ENCODE results near the gene PTPN12.
A peak's percentile ranks its signal among the peaks of the same experiment; 100 is the strongest.

The PTPN12 gene

DNA sequence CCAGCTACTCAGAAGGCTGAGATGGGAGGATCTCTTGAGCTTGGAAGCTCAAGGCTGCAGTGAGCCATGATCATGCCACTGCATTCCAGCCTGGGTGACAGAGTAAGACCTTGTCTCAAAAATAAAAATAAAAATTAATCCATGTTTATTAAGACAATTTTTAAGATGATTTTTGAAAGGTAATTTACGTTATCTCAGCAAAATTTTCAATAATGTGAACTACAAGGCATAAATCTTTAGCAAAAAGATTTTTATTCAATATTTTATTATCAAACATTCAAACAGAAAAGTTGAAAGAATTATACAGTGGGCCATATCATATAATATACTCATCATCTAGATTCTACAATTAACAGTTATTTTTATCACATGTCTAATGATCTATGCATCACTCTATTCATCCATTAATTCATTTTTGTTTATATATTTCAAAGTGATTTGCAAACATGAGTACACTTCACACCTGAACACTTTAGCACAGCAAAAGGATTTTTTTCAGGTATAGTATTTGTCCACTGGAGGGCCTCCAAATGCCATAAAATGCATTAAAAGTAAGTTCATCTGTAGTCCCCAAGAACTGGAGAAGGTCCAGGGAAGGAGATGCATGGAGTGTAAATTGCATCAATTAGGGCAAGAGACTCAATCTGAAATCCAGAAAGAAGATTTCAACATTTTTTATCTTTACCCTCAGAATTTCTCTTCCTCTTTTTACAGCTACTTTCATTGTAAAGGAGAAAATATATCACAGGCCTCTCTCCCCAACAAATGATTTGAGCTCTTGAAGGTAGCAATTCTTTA, 120.5 kb downstream of the PTPN12 start:
- Mint-ChIP-seq H3K36me3 (no peaks in the 10 kb centered on the region), H3K9me3 (no peaks in the 10 kb centered on the region), H3K4me3 (no peak overlapping the region), H3K4me1 (no peaks in the 10 kb centered on the region), H3K27ac (no peak overlapping the region)
- peak; percentile 60 for ATAC-seq
- DNase-seq (ENCODE audit: low spot score in 2 of 2), result no peak

DNA sequence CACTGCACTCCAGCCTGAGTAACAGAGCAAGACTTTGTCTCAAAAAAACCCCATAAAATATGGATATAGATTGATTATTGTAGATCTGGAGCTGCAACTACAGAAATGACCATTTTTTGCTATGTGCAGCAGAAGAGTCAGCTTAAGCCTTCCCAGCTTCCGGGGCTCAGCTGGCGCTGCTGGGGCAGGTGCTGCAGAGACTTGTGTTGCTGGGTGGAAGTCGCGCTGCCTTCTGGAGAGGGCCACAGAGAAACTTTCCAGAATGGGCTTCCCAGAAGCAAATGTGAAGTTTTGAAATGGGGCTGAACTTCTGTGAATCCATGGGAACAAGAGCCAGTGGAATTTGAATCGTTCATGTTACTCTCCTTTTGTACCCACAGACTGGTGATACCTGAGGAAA, 121.8 kb downstream of the PTPN12 start:
- Mint-ChIP-seq H3K27ac (no peak overlapping the region), H3K36me3 (no peaks in the 10 kb centered on the region), H3K9me3 (no peaks in the 10 kb centered on the region), H3K4me1 (no peaks in the 10 kb centered on the region), H3K4me3 (no peak overlapping the region)
- no peak for DNase-seq (ENCODE audit: low spot score in 2 of 2)
- no peak for ATAC-seq

DNA sequence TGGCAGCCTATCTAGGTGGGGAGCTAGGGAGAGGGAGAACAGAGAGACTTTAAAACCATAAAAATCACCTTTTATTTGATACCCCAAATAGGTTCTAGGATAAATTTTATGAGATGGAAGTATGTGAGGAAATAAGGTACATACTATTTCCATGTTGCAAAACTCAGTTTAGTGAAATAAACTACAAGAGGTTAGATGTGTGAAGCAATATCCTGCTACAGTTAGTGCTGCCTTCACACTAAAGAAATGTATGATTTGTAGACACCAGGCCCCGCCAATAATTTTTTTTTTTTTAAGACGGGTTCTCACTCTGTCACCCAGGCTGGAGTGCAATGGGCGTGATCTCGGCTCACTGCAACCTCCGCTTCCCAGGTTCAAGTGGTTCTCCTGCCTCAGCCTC, 124.7 kb downstream of the PTPN12 start:
- H3K4me1 Mint-ChIP-seq, result no peaks in the 10 kb centered on the region
- DNase-seq (ENCODE audit: low spot score in 2 of 2) (no peak), ATAC-seq (no peak)
- no peak overlapping the region for H3K27ac Mint-ChIP-seq
- no peak overlapping the region for H3K4me3 Mint-ChIP-seq
- H3K9me3 Mint-ChIP-seq, result no peaks in the 10 kb centered on the region
- H3K36me3 Mint-ChIP-seq, result no peaks in the 10 kb centered on the region

DNA sequence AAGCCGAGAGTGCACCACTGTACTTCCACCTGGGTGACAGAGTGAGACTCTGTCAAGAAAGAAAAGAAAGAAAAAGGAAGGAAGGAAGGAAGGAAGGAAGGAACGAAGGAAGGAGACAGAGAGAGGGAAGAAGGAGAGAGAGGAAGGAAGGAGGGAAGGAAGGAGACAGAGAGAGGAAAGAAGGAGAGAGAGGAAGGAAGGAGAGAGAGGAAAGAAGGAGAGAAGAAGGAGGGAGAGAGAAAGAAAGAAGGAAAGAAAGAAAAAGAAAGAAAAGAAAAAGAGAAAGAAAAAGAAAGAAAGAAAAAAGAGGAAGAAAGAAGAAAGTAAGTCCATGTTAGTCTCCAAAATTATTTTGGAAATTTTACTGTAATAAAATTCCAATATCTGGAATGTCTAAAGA, 125.8 kb downstream of the PTPN12 start:
- no peaks in the 10 kb centered on the region for H3K36me3 Mint-ChIP-seq
- no peaks in the 10 kb centered on the region for H3K9me3 Mint-ChIP-seq
- H3K4me1 Mint-ChIP-seq, result no peaks in the 10 kb centered on the region
- DNase-seq (ENCODE audit: low spot score in 2 of 2) (no peak), ATAC-seq (no peak)
- H3K4me3 Mint-ChIP-seq, result no peak overlapping the region
- H3K27ac Mint-ChIP-seq, result no peak overlapping the region

DNA sequence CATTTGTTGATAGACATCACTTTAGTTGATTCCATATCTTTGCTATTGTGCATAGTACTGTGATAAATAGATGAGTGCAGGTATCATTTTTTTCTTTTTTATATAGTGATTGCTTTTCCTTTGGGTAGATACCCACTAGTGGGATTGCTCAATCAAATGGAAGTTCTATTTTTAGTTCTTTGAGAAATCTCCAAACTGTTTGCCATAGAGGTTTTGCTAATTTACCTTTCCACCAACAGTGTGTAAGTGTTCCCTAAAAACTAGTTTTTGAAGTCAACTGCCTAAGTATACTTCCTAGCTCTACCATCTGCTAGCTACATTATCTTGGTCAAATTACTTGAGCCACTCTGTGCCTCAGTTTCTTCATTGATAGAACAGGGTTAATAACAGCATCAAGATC, 127.6 kb downstream of the PTPN12 start:
- Mint-ChIP-seq H3K4me1 (no peaks in the 10 kb centered on the region), H3K4me3 (no peak overlapping the region), H3K9me3 (no peaks in the 10 kb centered on the region), H3K36me3 (no peaks in the 10 kb centered on the region), H3K27ac (no peak overlapping the region)
- DNase-seq (ENCODE audit: low spot score in 2 of 2), result no peak
- ATAC-seq, result no peak

DNA sequence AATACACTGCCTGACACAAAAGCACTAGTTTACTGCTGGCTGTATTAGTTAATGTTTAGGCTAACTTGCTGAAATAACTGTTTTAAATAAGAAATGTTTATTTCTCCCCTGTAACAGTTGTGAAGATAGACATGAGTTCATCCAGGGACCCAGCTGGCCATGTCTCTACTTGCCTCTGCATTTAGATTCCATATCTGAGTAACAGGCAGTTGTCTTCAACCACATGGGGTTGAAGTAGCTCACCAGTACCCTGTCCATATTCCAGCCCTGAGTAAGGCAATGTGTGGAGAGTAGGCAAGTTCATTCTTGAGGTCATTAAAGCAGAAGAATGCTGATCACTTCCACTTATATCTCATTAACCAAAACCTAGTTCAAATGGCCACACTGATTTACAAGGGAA, 128.1 kb downstream of the PTPN12 start:
- Mint-ChIP-seq H3K4me3 (no peak overlapping the region), H3K36me3 (no peaks in the 10 kb centered on the region), H3K4me1 (no peaks in the 10 kb centered on the region), H3K27ac (no peak overlapping the region), H3K9me3 (no peaks in the 10 kb centered on the region)
- ATAC-seq (no peak), DNase-seq (ENCODE audit: low spot score in 2 of 2) (no peak)

DNA sequence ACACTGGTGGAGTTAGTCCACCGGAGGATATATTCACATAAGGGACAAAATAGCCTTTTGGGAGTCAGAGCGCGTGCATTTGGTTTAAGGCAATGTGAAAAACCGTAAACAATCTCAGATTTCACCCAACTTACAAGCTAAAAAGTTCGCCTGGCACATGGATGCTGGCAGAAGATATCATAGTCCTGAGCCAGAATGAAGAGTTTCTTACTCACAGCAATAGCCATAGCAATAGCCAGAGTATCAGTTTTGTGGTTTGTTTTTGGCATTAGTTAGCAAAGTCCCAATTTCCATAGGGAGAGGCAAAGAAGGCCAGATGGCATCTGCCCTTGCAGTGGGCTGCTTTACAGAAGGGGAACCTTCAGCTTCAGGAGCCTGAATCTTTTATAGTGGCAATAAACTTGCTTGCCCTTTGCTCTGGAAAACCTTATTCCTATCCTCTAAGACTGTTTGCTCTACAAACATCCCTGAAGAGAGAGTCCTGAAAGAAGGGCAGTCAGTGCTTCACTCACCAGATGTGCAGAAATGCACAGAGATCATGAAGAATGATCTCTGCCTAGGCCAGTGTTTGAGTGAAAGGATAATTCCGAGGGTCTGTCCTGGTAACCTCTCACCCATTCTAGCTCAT, 130.5 kb downstream of the PTPN12 start:
- no peaks in the 10 kb centered on the region for H3K4me1 Mint-ChIP-seq
- H3K36me3 Mint-ChIP-seq, result no peaks in the 10 kb centered on the region
- H3K9me3 Mint-ChIP-seq, result no peaks in the 10 kb centered on the region
- ATAC-seq (no peak), DNase-seq (ENCODE audit: low spot score in 2 of 2) (no peak)
- H3K27ac Mint-ChIP-seq, result no peak overlapping the region
- H3K4me3 Mint-ChIP-seq, result no peak overlapping the region

DNA sequence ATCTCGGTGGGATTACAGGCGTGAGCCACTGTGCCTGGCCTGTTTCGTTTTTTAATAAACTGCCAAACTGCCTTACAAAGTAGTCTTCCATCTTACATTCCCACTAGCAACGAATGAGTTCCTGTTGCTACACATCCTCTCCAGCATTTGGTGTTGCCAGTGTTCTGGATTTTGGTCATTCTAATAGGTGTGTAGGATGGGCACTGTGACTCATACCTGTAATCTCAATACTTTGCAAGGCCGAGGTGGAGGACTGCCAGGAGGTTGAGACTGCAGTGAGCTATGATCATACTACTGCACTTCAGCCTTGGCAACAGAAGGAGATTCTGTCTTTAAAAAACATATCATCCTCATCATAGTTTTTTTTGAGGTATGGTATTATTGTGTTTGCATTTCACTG, 137.8 kb downstream of the PTPN12 start:
- ATAC-seq, result peak; percentile 94
- Mint-ChIP-seq H3K9me3 (no peaks in the 10 kb centered on the region), H3K36me3 (no peaks in the 10 kb centered on the region), H3K4me1 (no peaks in the 10 kb centered on the region), H3K27ac (no peak overlapping the region), H3K4me3 (no peak overlapping the region)
- no peak for DNase-seq (ENCODE audit: low spot score in 2 of 2)

DNA sequence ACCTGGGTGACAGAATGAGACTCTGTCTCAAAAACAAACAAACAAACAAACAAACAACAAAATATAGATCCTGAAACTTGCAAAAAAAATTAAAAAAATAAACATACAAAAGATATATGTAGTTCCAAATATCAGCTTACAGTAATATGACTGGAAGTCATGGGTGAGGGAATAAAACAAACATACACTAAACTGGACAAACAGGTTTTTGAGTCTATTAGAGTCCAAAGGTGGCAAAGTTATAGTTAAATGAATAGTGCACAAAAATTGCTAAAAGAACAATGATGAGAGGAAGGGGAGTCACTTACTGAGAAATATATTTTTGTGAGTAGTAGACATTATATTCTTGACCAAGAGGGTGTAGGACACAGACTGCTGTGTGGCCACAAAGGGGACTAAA, 142.5 kb downstream of the PTPN12 start:
- ATAC-seq, result no peak
- DNase-seq (ENCODE audit: low spot score in 2 of 2), result no peak
- Mint-ChIP-seq H3K4me1 (no peaks in the 10 kb centered on the region), H3K4me3 (no peak overlapping the region), H3K27ac (no peak overlapping the region), H3K9me3 (no peaks in the 10 kb centered on the region), H3K36me3 (peaks cover 5% of the 10 kb centered on the region)

DNA sequence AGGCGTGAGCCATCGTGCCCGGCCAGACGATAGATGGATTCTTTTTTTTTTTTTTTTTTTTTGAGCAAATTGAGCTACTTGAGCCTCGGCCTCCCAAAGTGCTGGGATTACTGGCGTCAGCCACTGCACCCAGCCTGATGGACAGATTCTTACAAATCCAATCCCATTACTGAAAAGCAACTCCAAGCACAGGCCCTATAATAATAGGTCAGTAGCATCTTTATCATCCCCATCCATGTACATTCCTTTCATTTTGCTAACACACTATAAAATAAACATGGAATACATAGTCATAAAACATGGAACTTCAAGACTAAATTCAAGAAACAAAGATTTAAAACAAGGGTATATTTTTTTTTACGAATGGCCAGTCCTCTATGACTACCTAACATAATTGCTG, 143.2 kb downstream of the PTPN12 start:
- H3K4me1 Mint-ChIP-seq, result no peaks in the 10 kb centered on the region
- ATAC-seq, result no peak
- no peaks in the 10 kb centered on the region for H3K9me3 Mint-ChIP-seq

DNA sequence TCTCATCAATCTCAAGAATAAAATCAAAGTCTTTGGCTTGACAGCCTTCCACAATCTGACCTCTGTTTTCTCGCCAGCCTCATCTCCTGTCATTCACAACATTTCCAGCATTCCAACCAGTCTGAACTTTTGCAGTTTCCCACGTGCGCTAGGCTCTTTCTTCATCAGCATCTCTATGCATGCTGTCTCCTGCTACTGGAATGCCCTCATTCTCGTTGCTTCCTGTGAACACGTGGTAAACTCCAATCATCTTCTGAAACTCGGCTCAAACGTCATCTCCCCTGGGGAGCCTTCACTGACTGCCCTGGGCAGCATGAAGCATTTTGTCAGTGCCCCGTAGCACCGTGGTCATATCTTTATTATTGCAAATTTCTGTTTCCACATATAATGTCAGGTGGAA, 146.9 kb downstream of the PTPN12 start:
- peaks cover 12% of the 10 kb centered on the region for H3K36me3 Mint-ChIP-seq
- no peak overlapping the region for H3K4me3 Mint-ChIP-seq
- H3K27ac Mint-ChIP-seq, result no peak overlapping the region
- H3K4me1 Mint-ChIP-seq, result peaks cover 21% of the 10 kb centered on the region
- DNase-seq (ENCODE audit: low spot score in 2 of 2) (no peak), ATAC-seq (no peak)
- H3K9me3 Mint-ChIP-seq, result no peaks in the 10 kb centered on the region

More for the DNA sequence above, 143.2 kb downstream of the PTPN12 start:
- Mint-ChIP-seq H3K36me3 (peaks cover 5% of the 10 kb centered on the region), H3K27ac (no peak overlapping the region), H3K4me3 (no peak overlapping the region)
- DNase-seq (ENCODE audit: low spot score in 2 of 2), result no peak

DNA sequence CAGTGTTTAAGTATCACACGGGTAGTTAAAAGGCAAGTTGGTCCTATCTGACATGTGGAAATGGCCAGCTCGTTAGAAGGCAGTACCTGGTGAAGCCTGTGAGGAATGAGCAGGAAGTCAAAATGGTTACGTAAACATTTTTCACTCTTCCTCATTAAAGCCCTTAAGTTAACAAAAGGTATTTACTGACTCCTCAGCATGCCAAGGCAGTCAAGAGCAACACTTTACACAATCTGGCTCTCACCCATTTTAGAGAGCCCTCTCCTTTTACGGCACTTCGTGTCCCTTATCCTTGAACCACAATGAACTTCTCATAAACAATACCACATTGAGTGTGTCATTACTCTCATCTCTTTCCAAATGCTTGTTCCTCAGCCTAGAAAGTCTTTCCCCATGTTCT, 148.1 kb downstream of the PTPN12 start:
- DNase-seq (ENCODE audit: low spot score in 2 of 2) (no peak), ATAC-seq (no peak)
- no peak overlapping the region for H3K4me3 Mint-ChIP-seq
- peaks cover 21% of the 10 kb centered on the region for H3K4me1 Mint-ChIP-seq
- H3K9me3 Mint-ChIP-seq, result no peaks in the 10 kb centered on the region
- no peak overlapping the region for H3K27ac Mint-ChIP-seq
- H3K36me3 Mint-ChIP-seq, result peaks cover 19% of the 10 kb centered on the region

DNA sequence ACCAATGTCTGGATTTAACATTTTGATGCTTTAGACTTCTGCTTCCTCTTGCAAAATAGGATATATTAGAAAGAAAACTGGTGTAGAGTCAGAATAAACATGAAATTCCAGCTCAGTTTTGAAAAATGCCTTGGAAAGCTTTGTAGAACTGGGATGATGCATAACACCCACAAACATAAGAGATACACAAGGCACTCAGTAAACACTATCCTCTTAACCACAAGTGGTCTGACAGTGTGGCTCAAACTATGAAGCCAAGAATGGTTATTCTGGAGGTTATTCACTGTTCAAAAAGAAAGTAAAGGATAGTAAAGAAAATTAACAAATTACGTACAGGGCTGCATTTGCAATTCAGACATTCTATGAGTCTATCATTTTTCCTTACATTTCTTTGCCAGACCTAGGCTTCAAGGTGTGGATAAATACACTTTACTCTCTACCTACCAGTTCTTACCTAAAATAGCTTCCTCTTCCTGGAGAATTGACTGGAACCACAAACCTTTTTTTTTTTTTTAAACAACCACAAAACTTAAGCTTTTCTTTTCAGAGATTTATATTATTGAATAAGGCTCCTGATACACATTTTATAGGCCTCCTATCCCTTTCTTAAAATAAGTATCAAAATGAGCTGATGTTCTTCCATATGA, 150.1 kb downstream of the PTPN12 start:
- peak overlapping the region; percentile 8 for H3K27ac Mint-ChIP-seq

DNA sequence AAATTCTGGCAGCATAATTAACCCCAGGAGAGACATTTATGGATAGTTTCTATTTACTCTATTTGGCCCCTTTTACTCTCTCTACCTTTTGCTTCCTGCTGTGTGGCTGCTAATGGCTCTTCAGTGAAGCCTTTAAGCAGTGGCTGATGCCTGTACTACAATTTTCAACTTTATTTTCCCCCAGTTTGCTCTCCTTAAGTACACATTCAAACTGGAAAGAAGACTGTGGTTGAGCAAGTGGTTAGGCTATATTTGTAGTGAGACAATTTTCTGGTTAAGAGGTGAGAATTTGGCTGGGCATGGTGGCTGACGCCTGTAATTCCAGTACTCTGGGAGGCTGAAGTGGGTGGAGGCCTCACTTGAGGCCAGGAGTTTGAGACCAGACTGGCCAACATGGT, 150.7 kb downstream of the PTPN12 start:
- peaks cover 19% of the 10 kb centered on the region for H3K36me3 Mint-ChIP-seq
- no peak overlapping the region for H3K4me3 Mint-ChIP-seq
- DNase-seq (ENCODE audit: low spot score in 2 of 2) (peak in 1 of 2 donors; percentile 76), ATAC-seq (peak; percentile 91)
- no peaks in the 10 kb centered on the region for H3K9me3 Mint-ChIP-seq
- peak overlapping the region; percentile 8 for H3K27ac Mint-ChIP-seq
- H3K4me1 Mint-ChIP-seq, result peaks cover 21% of the 10 kb centered on the region

More for the DNA sequence above, 150.1 kb downstream of the PTPN12 start:
- H3K4me1 Mint-ChIP-seq, result peaks cover 21% of the 10 kb centered on the region
- no peak for DNase-seq (ENCODE audit: low spot score in 2 of 2)
- H3K36me3 Mint-ChIP-seq, result peaks cover 19% of the 10 kb centered on the region
- no peaks in the 10 kb centered on the region for H3K9me3 Mint-ChIP-seq
- ATAC-seq, result peak; percentile 59
- no peak overlapping the region for H3K4me3 Mint-ChIP-seq

Data from stimulated activated effector memory CD8-positive, alpha-beta T cell treated with anti-CD3 and anti-CD28 coated beads, Interleukin-12 subunit alpha, Interleukin-12 subunit beta, amount 100 ng/mL, for 72 hours (primary cell).